NCI-H1417 (cell line): Measurements from ENCODE around the gene CAB39.

ENCODE experiments used
- DNase-seq, 3 experiments: peaks; one replicate each; lab custom pipeline; 2025; lab: John Stamatoyannopoulos, UW

CAB39 gene

GRCh38 chr2:230821261-230821990, 108.8 kb downstream of the CAB39 start:
- no peak for DNase-seq

GRCh38 chr2:230821991-230822520, 109.4 kb downstream of the CAB39 start:
- no peak for DNase-seq

- DNase-seq = peak in 1 of 3 experiments; percentile 15
Observed at GRCh38 chr2:230823264-230823964, 110.8 kb downstream of the CAB39 start.

GRCh38 chr2:230824406-230824978, 111.8 kb downstream of the CAB39 start:
- DNase-seq = peak; percentile 55 to 91 (median 64)

- no peak for DNase-seq
Observed at GRCh38 chr2:230825354-230825753, 112.7 kb downstream of the CAB39 start.

GRCh38 chr2:230827774-230828271, 115.2 kb downstream of the CAB39 start:
- no peak for DNase-seq

GRCh38 chr2:230828272-230828961, 115.8 kb downstream of the CAB39 start:
- no peak for DNase-seq

- no peak for DNase-seq
Observed at GRCh38 chr2:230829293-230829692, 116.7 kb downstream of the CAB39 start.

- DNase-seq = no peak
Observed at GRCh38 chr2:230829959-230830358, 117.3 kb downstream of the CAB39 start.

GRCh38 chr2:230830428-230830827, 117.8 kb downstream of the CAB39 start:
- no peak for DNase-seq

GRCh38 chr2:230840301-230840700, 127.7 kb downstream of the CAB39 start:
- no peak for DNase-seq

- no peak for DNase-seq
Observed at GRCh38 chr2:230842473-230842872, 129.8 kb downstream of the CAB39 start.

GRCh38 chr2:230843132-230843531, 130.5 kb downstream of the CAB39 start:
- no peak for DNase-seq

- DNase-seq = no peak
Observed at GRCh38 chr2:230846360-230846759, 133.7 kb downstream of the CAB39 start.

GRCh38 chr2:230847883-230848388, 135.3 kb downstream of the CAB39 start:
- peak; percentile 38 to 65 (median 64) for DNase-seq

GRCh38 chr2:230849633-230850357, 137.2 kb downstream of the CAB39 start:
- DNase-seq = no peak

GRCh38 chr2:230850358-230850658, 137.7 kb downstream of the CAB39 start:
- no peak for DNase-seq

GRCh38 chr2:230852113-230852512, 139.5 kb downstream of the CAB39 start:
- no peak for DNase-seq

- peak in 2 of 3 experiments; percentile 31 to 39 for DNase-seq
Observed at GRCh38 chr2:230861552-230862255, 149.1 kb downstream of the CAB39 start.

GRCh38 chr2:230862292-230862691, 149.7 kb downstream of the CAB39 start:
- no peak for DNase-seq

- DNase-seq = no peak
Observed at GRCh38 chr2:230863031-230863430, 150.4 kb downstream of the CAB39 start.
